GM18507 (cell line): ENCODE results near the gene SCN2A.

Experiments used
- DNase-seq: peaks from one replicate; pipeline ENCODE4 v3.0.0; 2011; ENCODE audit warnings: low read depth; ENCODE audit not compliant: insufficient read length; ENCODE audit errors: extremely low spot score
- FAIRE-seq: peaks from 2 replicates; lab custom pipeline; 2011; peaks lifted over from hg19 to GRCh38; lab: Jason Lieb, UNC

The SCN2A gene

DNA sequence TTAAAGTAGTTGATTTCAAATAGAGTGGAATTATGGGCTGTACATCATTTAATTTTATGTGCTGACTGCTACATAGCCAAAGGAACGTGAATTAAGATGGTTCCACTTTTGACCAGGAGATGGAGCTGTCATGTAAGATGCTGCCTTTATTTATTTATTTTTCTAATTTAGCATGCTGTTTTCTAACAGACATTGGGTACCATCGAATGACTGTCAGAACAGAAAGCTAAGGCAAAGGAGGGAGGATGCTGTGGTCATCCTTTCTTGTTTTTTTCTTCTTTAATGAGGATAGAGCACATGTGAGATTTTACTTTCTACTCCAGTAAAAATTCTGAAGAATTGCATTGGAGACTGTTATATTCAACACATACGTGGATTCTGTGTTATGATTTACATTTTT lies at the start of gene SCN2A:
TSS of gene SCN2A (plus strand) at position 185 of the 400 bp plus-strand sequence. CDS start 56,410 bp downstream, outside the sequence.
- DNase-seq (no peak), FAIRE-seq (no peak)

DNA sequence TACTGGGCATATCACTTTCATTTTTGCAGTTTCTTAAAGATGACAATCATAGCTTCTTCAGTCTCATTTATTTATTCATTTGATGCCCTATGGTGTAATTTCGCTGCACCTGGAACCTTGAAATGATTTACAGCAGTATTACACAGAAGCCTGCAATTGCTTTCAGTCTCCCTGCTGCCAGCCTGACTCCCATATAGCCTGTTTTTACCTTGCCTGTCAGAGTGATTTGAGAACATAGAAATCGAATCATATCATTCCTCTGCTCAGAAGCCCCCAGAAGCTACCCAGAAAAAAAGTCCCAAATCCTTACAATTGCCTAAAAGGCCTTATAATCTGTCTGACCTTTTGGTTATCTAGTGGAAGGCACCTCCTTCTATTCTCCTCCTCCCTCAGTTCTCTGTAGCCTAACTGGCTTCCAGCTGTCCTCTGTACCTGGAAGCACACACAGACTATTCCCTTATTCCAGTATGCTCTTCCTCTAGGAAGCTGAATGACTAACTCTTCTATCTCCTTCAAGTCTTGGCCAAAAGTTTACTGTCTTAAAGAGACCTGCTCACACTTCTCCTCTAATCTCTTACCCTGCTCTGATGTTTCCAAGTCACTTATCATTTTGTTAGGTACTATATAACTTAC lies 48.0 kb upstream of the SCN2A start:
- no peak for DNase-seq
- FAIRE-seq: no peak

- FAIRE-seq (no peak), DNase-seq (no peak)
Measured at GRCh38 chr2:165192729-165193128, 46.5 kb upstream of the SCN2A start.

GRCh38 chr2:165193178-165193777 lies 45.9 kb upstream of the SCN2A start:
- peak; percentile 93 for FAIRE-seq

DNA sequence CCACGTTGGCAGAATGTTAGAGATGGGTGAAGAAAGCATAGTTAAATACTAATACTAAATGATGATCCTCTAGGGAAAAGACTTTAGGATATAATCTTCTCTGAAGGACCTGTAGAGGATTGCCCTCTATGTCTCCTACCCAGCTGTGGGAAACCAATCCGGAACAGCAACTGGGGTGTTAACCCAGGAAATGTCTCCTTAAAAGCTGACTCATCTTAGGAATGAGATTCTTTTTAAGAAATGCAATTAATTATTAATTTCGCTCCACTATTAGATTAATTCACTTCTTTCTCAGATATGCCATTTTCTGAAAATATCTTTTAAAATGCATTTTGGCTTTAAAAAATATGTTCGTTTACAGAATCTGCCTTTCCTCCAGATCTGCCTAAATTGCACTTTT lies 42.8 kb upstream of the SCN2A start:
- DNase-seq (no peak), FAIRE-seq (no peak)

More at GRCh38 chr2:165193178-165193777, 45.9 kb upstream of the SCN2A start:
- DNase-seq: peak; percentile 0

- DNase-seq (no peak), FAIRE-seq (no peak)
Measured at GRCh38 chr2:165197346-165197745, 41.9 kb upstream of the SCN2A start.

GRCh38 chr2:165198181-165198580 lies 41.0 kb upstream of the SCN2A start:
- DNase-seq (no peak), FAIRE-seq (no peak)

GRCh38 chr2:165202239-165202638 lies 37.0 kb upstream of the SCN2A start:
- DNase-seq: no peak
- FAIRE-seq: no peak

- DNase-seq: no peak
- peak; percentile 47 for FAIRE-seq
Measured at GRCh38 chr2:165203689-165204559, 35.3 kb upstream of the SCN2A start, which contains the start of gene SCN3A. Gene SCN3A (minus strand): TSS chr2:165204050. CDS start chr2:165176394, 27,656 bp downstream.

DNA sequence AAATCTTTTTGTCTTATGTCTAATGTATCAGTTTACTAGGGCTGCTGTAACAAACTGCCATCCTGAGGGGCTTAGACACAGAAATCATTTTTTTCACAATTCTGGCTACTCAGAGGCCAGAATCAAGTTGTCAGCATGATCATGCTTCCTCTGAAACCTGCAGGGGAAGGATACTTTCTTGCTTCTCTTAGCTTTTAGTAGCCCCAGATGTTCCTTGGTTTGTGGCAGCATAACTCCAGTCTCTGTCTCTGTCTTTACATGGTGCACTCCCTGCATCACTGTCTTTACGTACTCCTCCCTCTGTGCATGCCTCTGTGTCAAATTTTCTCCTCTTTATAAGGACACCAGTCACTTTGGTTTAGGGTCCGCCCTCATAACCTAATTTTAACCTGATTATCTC lies 33.3 kb upstream of the SCN2A start:
- no peak for FAIRE-seq
- no peak for DNase-seq

DNA sequence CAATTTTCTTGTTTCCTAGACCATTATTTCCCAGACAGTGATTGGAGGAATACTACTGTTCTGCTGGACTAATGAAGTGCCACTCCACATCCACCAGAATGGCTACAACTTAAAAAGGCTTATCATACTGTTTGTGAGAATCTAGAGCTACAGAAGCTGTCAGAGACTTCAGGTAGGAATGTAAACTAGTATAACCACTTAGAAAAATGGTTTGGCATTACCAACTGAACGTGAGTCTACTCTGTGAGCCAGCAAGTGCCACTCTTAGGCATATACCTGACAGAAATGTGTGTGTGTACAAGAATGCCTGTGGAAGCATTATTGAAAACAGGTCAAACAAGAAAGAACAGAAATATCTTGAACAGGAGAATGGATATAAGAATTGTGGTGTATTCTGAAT lies 31.1 kb upstream of the SCN2A start:
- DNase-seq: no peak
- FAIRE-seq: no peak

- DNase-seq: no peak
- no peak for FAIRE-seq
Measured at GRCh38 chr2:165214093-165214492, 25.1 kb upstream of the SCN2A start.

- no peak for DNase-seq
- FAIRE-seq: no peak
Measured at GRCh38 chr2:165219481-165219880, 19.7 kb upstream of the SCN2A start.

- FAIRE-seq: no peak
- no peak for DNase-seq
Measured at GRCh38 chr2:165224941-165225340, 14.3 kb upstream of the SCN2A start.

DNA sequence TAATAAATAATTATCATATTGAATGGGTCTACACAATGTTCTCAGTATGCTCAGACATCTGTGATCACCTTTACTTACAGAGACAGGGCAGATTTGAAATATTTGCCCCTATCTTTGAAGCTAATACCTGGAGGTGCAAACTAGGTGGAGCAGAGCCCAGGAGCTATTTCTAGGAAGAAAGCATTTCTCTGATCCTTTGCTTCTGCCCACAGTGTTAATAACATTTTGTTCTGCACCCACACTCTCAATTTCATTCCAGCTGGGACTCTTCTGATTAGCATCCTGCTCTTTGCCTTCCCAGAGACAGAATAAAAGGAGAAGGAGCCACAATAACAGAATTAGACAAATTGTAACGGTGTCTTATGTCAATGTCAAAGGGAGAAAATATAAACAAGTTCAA lies 11.6 kb upstream of the SCN2A start:
- FAIRE-seq: no peak
- DNase-seq: no peak

DNA sequence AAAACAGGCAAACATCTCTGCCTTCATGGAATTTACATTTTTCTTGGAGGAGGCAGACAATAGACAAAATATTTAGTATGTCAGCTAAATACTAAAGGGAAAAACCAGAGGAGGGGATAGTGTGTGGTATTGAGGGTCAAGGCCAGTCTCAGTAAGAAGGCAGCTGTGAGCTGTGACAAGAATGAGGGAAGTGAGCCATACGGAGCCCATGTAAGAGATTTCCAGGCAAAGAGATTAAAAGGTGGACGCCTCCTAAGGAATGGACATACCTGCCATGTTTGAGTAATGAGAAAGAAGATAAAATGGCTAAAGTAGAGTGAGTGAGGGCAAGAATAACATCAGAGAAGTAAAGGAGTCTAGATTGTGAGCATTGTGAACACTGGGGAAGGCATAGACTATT lies 2.2 kb upstream of the SCN2A start:
- no peak for DNase-seq
- no peak for FAIRE-seq

- DNase-seq: no peak
- no peak for FAIRE-seq
Measured at GRCh38 chr2:165238295-165238694, 919 bp upstream of the SCN2A start.

- no peak for DNase-seq
- no peak for FAIRE-seq
Measured at GRCh38 chr2:165239856-165240515, 772 bp downstream of the SCN2A start.

GRCh38 chr2:165240916-165241315 lies 1.7 kb downstream of the SCN2A start:
- no peak for FAIRE-seq
- DNase-seq: no peak
